ENCODE data around the gene ASPHD2.
A peak's percentile ranks its signal among the peaks of the same experiment; 100 is the strongest.

Gene ASPHD2

DNA sequence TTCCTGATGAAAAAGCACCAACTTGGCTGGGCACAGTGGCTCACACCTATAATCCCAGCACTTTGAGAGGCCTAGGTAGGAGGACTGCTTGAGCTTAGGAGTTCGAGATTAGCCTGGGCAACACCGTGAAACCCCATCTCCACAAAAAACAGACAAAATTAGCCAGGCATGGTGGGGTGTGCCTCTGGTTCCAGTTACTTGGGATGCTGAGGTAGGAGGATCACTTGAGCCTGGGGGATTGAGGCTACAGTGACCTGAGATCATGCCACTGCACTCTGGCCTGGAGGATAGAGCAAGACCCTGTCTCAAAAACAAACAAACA is 51.5 kb downstream of the ASPHD2 start:
- TF ChIP-seq, protein P1, sequence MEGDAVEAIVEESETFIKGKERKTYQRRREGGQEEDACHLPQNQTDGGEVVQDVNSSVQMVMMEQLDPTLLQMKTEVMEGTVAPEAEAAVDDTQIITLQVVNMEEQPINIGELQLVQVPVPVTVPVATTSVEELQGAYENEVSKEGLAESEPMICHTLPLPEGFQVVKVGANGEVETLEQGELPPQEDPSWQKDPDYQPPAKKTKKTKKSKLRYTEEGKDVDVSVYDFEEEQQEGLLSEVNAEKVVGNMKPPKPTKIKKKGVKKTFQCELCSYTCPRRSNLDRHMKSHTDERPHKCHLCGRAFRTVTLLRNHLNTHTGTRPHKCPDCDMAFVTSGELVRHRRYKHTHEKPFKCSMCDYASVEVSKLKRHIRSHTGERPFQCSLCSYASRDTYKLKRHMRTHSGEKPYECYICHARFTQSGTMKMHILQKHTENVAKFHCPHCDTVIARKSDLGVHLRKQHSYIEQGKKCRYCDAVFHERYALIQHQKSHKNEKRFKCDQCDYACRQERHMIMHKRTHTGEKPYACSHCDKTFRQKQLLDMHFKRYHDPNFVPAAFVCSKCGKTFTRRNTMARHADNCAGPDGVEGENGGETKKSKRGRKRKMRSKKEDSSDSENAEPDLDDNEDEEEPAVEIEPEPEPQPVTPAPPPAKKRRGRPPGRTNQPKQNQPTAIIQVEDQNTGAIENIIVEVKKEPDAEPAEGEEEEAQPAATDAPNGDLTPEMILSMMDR (IDR thresholded peaks at IDR 0.05; ENCODE audit: control insufficient read depth, insufficient read depth, low read depth, low read length, missing control alignments), result no peak
- DNase-seq (ENCODE audit: low read depth), result no peak

DNA sequence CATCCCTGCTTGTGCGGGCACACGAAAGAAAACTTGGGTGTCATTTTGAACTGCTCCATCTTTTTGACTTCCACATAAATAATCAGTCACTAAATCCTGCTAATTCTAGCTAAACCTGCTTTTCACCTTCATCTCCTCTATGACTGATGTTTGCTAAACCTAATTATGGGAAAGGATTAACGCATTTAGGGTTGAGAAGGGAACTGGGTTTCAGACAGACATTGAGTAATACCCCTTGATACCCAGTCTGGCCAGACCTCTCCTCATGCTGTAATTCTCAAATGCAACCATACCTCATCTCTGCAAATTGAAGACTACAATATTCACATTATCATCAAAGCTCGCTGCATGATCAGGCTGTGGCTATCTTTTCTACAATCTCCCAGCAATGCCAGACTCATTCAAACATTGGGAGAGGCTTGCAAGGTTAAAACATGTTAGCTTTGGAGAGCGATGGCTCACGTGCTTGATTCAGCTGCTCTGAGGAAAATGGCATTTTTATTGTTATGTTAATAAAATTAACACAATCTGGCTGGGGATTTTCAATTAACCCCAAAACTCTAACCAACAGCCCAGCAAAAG is 52.1 kb downstream of the ASPHD2 start:
- H3K4me3 ChIP-seq (ENCODE audit: control insufficient read depth, low read depth, low read length), result no peak overlapping the region

More for the DNA sequence above, 51.5 kb downstream of the ASPHD2 start:
- no peak overlapping the region for H3K4me3 ChIP-seq (ENCODE audit: control insufficient read depth, low read depth, low read length)

DNA sequence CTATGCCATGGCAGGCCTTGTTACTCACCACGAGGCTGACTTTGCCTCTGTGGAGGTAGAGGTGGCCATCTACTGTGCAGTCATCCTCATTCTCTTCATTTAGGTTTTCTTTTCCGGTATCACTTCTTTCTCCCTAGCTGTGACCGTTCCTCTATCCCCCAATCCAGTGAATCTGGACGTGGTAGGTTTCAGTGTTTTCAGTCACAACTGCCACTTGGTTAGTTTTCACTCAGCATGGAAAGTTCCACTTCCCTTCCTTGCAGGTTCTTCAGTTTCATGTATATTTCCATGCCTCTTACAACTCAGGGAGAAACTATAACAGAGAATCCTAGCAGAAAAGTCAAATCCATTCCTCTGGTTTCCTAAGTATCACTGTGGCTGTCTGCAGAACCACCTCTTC is 52.6 kb downstream of the ASPHD2 start:
- no peak for DNase-seq (ENCODE audit: low read depth)
- TF ChIP-seq, protein P1 (IDR thresholded peaks at IDR 0.05; ENCODE audit: control insufficient read depth, insufficient read depth, low read depth, low read length, missing control alignments), result no peak
- no peak overlapping the region for H3K4me3 ChIP-seq (ENCODE audit: control insufficient read depth, low read depth, low read length)

More for the DNA sequence above, 52.1 kb downstream of the ASPHD2 start:
- no peak for DNase-seq (ENCODE audit: low read depth)
- TF ChIP-seq, protein P1 (IDR thresholded peaks at IDR 0.05; ENCODE audit: control insufficient read depth, insufficient read depth, low read depth, low read length, missing control alignments), result no peak

DNA sequence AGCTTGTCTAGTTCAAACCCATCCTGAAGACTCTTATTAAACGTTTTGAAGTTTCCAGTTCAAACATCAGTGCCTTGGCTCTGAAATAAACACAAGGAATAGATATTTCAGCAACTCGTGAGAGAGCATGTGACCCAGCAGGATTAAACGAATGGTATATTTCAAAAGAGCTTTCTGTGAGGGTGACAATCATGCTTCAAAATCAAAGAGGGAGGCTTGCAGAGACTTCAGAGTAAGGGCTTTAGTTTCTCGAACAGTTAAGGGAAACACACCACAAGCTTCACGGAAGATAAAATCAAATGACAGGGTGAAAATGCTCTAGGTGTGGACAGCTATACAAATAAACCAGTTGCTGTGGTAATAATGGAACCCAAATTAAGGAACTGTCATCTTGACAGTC is 53.1 kb downstream of the ASPHD2 start:
- TF ChIP-seq, protein P1 (IDR thresholded peaks at IDR 0.05; ENCODE audit: control insufficient read depth, insufficient read depth, low read depth, low read length, missing control alignments), result no peak
- no peak overlapping the region for H3K4me3 ChIP-seq (ENCODE audit: control insufficient read depth, low read depth, low read length)
- DNase-seq (ENCODE audit: low read depth), result no peak

DNA sequence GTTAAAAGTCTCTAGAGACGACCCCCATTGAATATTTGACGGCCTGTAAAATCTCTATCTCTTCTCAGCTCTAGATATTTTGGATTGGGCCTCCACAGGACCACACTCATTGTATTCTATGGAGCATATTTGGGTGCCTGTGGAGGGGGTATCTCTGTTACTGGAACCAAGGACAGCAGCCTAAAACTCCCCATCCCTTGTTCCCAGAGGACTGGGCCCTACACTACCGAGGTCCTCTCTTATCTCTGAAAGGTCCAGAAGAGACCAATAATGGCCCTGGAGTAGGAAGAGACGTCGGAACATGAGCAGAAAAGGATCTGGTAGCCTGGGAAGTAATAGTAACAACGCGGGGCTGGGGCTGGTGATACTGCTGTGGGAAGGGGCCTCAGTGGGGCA is 54.0 kb downstream of the ASPHD2 start:
- TF ChIP-seq, protein P1 (IDR thresholded peaks at IDR 0.05; ENCODE audit: control insufficient read depth, insufficient read depth, low read depth, low read length, missing control alignments), result no peak

DNA sequence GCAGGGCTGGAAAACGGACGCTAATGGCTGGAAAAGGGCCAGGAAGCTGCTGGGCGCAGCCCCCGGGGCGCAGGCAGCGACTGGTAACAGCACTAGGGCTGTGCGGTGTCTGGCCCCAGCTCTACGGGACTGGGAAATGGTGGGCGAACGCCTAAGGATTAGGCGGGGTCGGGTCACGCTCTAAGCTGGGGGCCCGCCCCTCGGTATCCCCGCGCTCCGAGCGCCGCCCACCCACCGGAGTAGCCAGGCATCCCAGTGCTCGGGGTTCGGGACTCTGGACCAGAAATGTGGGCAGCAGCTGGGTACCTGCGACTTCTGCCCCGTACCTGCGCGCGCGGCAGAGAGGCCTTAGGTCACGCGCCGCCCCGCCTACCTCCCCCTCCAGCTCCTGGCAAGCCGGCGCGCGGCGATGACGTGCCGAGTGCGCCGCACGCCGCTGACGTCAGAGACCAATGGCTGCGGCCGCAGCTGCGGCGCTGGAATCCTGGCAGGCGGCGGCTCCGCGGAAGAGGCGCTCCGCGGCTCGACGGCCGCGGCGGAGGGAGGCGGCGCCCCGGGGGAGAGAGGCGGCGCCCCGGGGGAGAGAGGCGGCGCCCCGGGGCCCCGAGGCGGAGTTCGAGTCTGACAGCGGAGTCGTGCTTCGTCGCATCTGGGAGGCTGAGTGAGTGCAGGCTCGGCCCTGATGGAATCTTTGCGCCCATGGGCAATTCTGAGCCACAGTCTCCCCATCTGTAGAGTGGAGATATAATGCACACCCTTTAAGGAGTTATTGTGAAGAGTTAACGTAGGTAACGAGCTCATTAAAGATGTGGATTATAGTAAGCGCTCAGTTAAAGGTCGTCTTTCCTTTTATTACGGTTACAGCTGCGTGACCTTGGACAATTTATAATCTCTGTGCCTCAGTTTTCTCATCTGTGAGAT is 54.6 kb downstream of the ASPHD2 start, which contains the start of the genes HPS4 and SRRD:
TSS of gene HPS4 (minus strand) at position 345 of the 921 bp plus-strand sequence. CDS start 2,021 bp downstream, outside the sequence.
TSS of gene SRRD (plus strand) at position 439 of the 921 bp plus-strand sequence. CDS start at position 453, 14 bp downstream.
- TF ChIP-seq, protein P1 (IDR thresholded peaks at IDR 0.05; ENCODE audit: control insufficient read depth, insufficient read depth, low read depth, low read length, missing control alignments), result no peak
- peak within 1 kb of the TSS; percentile 93 for H3K4me3 ChIP-seq (ENCODE audit: control insufficient read depth, low read depth, low read length)
- no peak for DNase-seq (ENCODE audit: low read depth)

More for the DNA sequence above, 54.0 kb downstream of the ASPHD2 start:
- no peak for DNase-seq (ENCODE audit: low read depth)
- peak overlapping the region; percentile 93 for H3K4me3 ChIP-seq (ENCODE audit: control insufficient read depth, low read depth, low read length)
